Effector memory CD8-positive, alpha-beta T cell (primary cell): Measurements from ENCODE around the gene TKTL1.
"Not testable (repeated sequence)": the region's sequence is repeated elsewhere in the genome, so short reads cannot be mapped to it uniquely, and the experiment has no call there.

Experiments
- ATAC-seq: fragments of 150-1000 bp; cut with Tn5 transposase; replicated peaks from 2 replicates; pipeline ENCODE4 v1.10.0; 2021; ENCODE audit warnings: mild to moderate bottlenecking, moderate library complexity
- DNase-seq, 3 experiments: peaks; one replicate each; pipeline ENCODE4 v3.0.0; 2021
- H3K27ac Mint-ChIP-seq, 2 donors: one replicate each; pipeline ENCODE4 v1.8.0; 2022; ENCODE audit warnings: mild to moderate bottlenecking in 2 of 2, mixed read lengths in 2 of 2, moderate library complexity in 2 of 2
- H3K27me3 Mint-ChIP-seq, 2 donors: one replicate each; pipeline ENCODE4 v1.8.0; 2022; ENCODE audit warnings: mixed read lengths in 2 of 2
- H3K36me3 Mint-ChIP-seq: one replicate; pipeline ENCODE4 v1.8.0; 2022; ENCODE audit warnings: mild to moderate bottlenecking, moderate library complexity, mixed read lengths; ENCODE audit not compliant: insufficient read depth
- H3K4me1 Mint-ChIP-seq, 2 donors: one replicate each; pipeline ENCODE4 v1.8.0; 2022; ENCODE audit warnings: low read depth in 2 of 2, mixed read lengths in 2 of 2
- H3K4me3 Mint-ChIP-seq, 2 donors: one replicate each; pipeline ENCODE4 v1.8.0; 2022; ENCODE audit warnings: mild to moderate bottlenecking in 2 of 2, mixed read lengths in 2 of 2, moderate library complexity in 2 of 2
- H3K9me3 Mint-ChIP-seq, 2 donors: one replicate each; pipeline ENCODE4 v1.8.0; 2022; ENCODE audit warnings: mixed read lengths in 2 of 2

TKTL1 gene

GRCh38 chrX:154300816-154301215, 5.2 kb downstream of the TKTL1 start:
- no peak for ATAC-seq
- Mint-ChIP-seq H3K4me1 (peaks cover 0 to 8% of the 10 kb centered on the region in 2 donors), H3K4me3 (no peak overlapping the region), H3K36me3 (no peaks in the 10 kb centered on the region), H3K27ac (no peak overlapping the region), H3K9me3 (no peaks in the 10 kb centered on the region), H3K27me3 (no peaks in the 10 kb centered on the region)
- DNase-seq: no peak

GRCh38 chrX:154302998-154303397, 7.4 kb downstream of the TKTL1 start:
- peaks cover 7 to 15% of the 10 kb centered on the region in 2 donors for H3K4me1 Mint-ChIP-seq
- not testable (repeated sequence) for H3K27ac Mint-ChIP-seq, ATAC-seq, H3K27me3 Mint-ChIP-seq, H3K4me3 Mint-ChIP-seq, H3K36me3 Mint-ChIP-seq, H3K9me3 Mint-ChIP-seq, DNase-seq

DNA sequence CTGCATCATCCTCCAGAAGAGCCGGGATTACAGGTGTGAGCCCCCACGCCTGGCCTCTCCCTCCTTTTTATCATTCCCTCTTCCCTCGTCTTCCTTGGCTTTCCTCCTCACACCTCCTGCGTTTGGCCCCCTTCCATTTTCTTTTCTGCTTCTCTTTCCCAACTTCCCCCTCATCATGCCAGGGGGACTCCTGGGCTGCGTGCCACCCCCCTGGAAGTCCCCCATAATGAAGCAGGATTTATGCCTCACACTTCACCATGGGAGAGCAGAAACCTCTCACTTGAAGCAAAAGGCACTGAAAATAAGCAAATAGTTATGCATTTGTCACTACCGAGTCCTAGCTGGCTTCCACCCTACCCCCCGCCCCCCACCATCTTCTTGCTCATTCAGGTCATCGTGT, 7.9 kb downstream of the TKTL1 start:
- no peaks in the 10 kb centered on the region for H3K36me3 Mint-ChIP-seq
- no peak for ATAC-seq
- peaks cover 12 to 19% of the 10 kb centered on the region in 2 donors for H3K4me1 Mint-ChIP-seq
- H3K27me3 Mint-ChIP-seq: no peaks in the 10 kb centered on the region
- DNase-seq: no peak
- H3K27ac Mint-ChIP-seq: no peak overlapping the region
- H3K9me3 Mint-ChIP-seq: no peaks in the 10 kb centered on the region
- no peak overlapping the region for H3K4me3 Mint-ChIP-seq

GRCh38 chrX:154304846-154305245, 9.3 kb downstream of the TKTL1 start:
- DNase-seq (no peak), ATAC-seq (no peak)
- Mint-ChIP-seq H3K4me1 (peaks cover 13 to 27% of the 10 kb centered on the region in 2 donors), H3K4me3 (no peak overlapping the region), H3K27ac (peak overlapping the region in 1 of 2 donors; percentile 36), H3K27me3 (no peaks in the 10 kb centered on the region), H3K36me3 (no peaks in the 10 kb centered on the region), H3K9me3 (no peaks in the 10 kb centered on the region)

- H3K4me3 Mint-ChIP-seq: no peak overlapping the region
- H3K27me3 Mint-ChIP-seq: no peaks in the 10 kb centered on the region
- ATAC-seq (no peak), DNase-seq (no peak)
- H3K27ac Mint-ChIP-seq: peak overlapping the region in 1 of 2 donors; percentile 36
- no peaks in the 10 kb centered on the region for H3K9me3 Mint-ChIP-seq
- peaks cover 13 to 25% of the 10 kb centered on the region in 2 donors for H3K4me1 Mint-ChIP-seq
- H3K36me3 Mint-ChIP-seq: no peaks in the 10 kb centered on the region
Measured at GRCh38 chrX:154305541-154306205, 10.1 kb downstream of the TKTL1 start.

DNA sequence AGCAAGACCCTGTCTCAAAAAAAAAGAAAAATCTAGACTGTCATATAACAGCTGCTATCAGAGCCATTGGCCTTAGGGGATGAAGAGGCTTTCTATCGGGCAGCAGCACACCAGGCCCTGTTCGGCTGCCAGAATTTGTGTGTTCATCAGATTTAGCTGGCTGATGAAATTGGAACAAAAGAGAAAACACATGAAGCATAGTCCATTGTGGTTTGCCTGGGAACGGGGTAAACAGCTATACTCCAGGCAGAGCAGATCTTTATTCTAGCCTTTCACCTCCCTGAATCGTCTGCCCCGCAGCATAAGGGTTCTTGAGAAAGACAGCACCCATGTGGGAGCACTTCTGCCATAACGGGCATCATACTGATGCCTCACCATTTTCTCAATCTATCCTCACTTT, 11.6 kb downstream of the TKTL1 start:
- Mint-ChIP-seq H3K36me3 (peaks cover 5% of the 10 kb centered on the region), H3K9me3 (no peaks in the 10 kb centered on the region), H3K27ac (peak overlapping the region in 1 of 2 donors; percentile 93), H3K4me1 (peaks cover 24 to 33% of the 10 kb centered on the region in 2 donors), H3K27me3 (no peaks in the 10 kb centered on the region), H3K4me3 (no peak overlapping the region)
- DNase-seq (no peak), ATAC-seq (no peak)

DNA sequence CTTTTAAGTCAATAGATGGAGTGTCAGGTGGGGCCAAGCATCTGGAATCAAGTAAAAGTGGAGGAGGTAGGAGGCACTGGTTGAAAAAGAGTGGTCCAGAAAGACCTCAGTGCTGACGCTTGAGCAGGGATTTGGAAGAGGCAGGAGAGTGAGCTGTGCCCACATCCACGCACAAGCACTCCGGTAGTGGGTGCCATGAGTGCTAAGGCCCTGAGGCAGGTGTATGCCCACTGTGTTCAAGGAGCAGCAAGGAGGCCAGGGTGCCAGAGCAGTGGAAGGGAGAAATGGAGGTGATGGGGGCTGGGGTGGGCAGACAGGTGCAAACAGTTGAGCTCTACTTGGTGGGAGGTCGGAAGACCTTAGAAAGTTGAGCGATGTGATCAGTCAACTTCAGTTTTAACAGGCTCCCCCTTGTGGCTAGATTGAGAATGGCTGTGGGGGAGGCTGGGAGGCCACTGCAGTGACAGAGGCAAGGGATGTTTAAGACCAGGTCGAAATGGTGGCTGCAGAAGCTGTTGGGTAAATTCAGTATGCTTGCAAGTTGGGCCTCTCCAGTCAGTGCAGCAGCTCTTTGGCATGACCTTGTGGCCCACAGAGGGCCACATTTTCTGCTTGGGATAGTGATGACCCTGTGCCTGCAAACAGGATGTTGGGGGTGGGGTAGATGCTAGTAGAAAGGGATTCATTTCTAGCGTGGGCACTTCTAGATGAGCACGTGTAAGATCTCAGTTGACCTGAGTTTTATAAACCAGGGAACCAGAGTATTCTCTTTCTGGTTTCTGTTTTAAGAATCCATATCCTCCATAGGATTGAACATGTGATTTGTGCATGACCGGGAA, 12.7 kb downstream of the TKTL1 start:
- H3K27ac Mint-ChIP-seq: peak overlapping the region; percentile 79 to 93
- no peaks in the 10 kb centered on the region for H3K9me3 Mint-ChIP-seq

GRCh38 chrX:154309041-154309775, 13.6 kb downstream of the TKTL1 start:
- Mint-ChIP-seq H3K9me3 (no peaks in the 10 kb centered on the region), H3K27ac (peak overlapping the region in 1 of 2 donors; percentile 93), H3K4me3 (peak overlapping the region in 1 of 2 donors; percentile 58), H3K4me1 (peaks cover 38 to 40% of the 10 kb centered on the region in 2 donors), H3K27me3 (no peaks in the 10 kb centered on the region), H3K36me3 (peaks cover 5% of the 10 kb centered on the region)
- DNase-seq (no peak), ATAC-seq (no peak)

More for the DNA sequence above, 12.7 kb downstream of the TKTL1 start:
- Mint-ChIP-seq H3K4me1 (peaks cover 33 to 40% of the 10 kb centered on the region in 2 donors), H3K36me3 (peaks cover 5% of the 10 kb centered on the region), H3K4me3 (peak overlapping the region; percentile 58 to 65), H3K27me3 (no peaks in the 10 kb centered on the region)
- DNase-seq (peak; percentile 74 to 79 (median 76)), ATAC-seq (peak; percentile 77)

- H3K36me3 Mint-ChIP-seq: peaks cover 5% of the 10 kb centered on the region
- DNase-seq: no peak
- H3K9me3 Mint-ChIP-seq: no peaks in the 10 kb centered on the region
- no peak for ATAC-seq
- peak overlapping the region in 1 of 2 donors; percentile 30 for H3K4me3 Mint-ChIP-seq
- peaks cover 36 to 38% of the 10 kb centered on the region in 2 donors for H3K4me1 Mint-ChIP-seq
- no peaks in the 10 kb centered on the region for H3K27me3 Mint-ChIP-seq
- H3K27ac Mint-ChIP-seq: peak overlapping the region in 1 of 2 donors; percentile 86
Measured at GRCh38 chrX:154310616-154311536, 15.3 kb downstream of the TKTL1 start.

DNA sequence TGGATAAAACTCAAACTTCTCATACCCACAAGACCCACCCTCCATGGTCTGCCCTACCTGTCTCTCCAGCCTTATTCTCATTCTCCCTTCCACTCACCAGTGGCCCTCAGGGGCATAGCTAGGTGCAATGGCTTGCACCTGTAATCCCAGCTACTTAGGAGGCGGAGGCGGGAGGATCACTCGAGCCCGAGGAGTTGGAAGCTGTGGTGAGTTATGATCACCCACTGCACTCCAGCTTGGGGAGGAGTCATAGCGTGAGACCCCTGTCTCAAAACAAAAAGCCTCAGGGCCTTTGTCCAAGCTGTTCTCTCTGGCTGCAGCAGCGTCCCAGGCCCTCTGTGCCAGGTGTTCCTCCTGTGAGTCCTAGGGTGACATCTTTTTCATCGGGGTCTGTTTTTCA, 16.5 kb downstream of the TKTL1 start:
- ATAC-seq: no peak
- H3K9me3 Mint-ChIP-seq: no peaks in the 10 kb centered on the region
- no peak for DNase-seq
- peaks cover 9% of the 10 kb centered on the region for H3K36me3 Mint-ChIP-seq
- peak overlapping the region in 1 of 2 donors; percentile 29 for H3K4me3 Mint-ChIP-seq
- peak overlapping the region; percentile 92 to 96 for H3K27ac Mint-ChIP-seq
- H3K27me3 Mint-ChIP-seq: no peaks in the 10 kb centered on the region
- H3K4me1 Mint-ChIP-seq: peaks cover 37 to 39% of the 10 kb centered on the region in 2 donors

GRCh38 chrX:154313147-154313546, 17.6 kb downstream of the TKTL1 start:
- Mint-ChIP-seq H3K4me3 (peak overlapping the region; percentile 4 to 28), H3K27me3 (no peaks in the 10 kb centered on the region), H3K4me1 (peaks cover 35 to 36% of the 10 kb centered on the region in 2 donors), H3K27ac (peak overlapping the region; percentile 92 to 96), H3K9me3 (no peaks in the 10 kb centered on the region), H3K36me3 (peaks cover 11% of the 10 kb centered on the region)
- DNase-seq (no peak), ATAC-seq (peak; percentile 72)

DNA sequence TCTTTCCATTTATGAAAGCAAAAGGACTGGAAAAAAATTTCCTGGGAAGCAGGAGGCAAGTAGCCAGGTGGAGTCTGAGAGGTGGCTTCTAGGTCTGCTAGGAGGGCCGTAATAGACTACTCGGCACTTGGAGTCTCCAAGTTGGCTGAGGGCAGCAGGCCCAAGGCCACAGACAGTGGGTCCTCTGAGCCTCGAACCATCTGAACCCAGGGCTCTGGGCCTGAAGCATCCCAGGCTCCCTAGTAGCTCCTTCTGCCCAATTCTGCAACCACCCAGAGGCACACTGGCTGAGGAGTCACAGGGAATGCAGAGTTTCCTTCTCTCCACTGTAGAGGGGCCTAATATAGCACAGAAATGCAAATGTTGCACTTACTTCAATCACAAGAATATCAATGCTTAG, 19.8 kb downstream of the TKTL1 start:
- Mint-ChIP-seq H3K36me3 (peaks cover 11% of the 10 kb centered on the region), H3K4me3 (no peak overlapping the region), H3K9me3 (no peaks in the 10 kb centered on the region), H3K4me1 (peaks cover 30 to 37% of the 10 kb centered on the region in 2 donors), H3K27ac (no peak overlapping the region), H3K27me3 (no peaks in the 10 kb centered on the region)
- DNase-seq: no peak
- no peak for ATAC-seq
